Panc1 (cell line): ENCODE measurements around the gene DUSP3. TPM values are rescaled to one million over a fixed set of nuclear protein-coding genes. Genes with fewer than 3 reads are reported as not detected.

ENCODE experiments used
- ATAC-seq: fragments of 200-7000 bp; cut with Tn5 transposase; 2 replicates; pipeline ENCODE4 v1.9.1; 2020; ENCODE audit warnings: mild to moderate bottlenecking, moderate library complexity
- BruUV-seq: library from RNA; stranded (reverse); fragments of 400-500 nt; replicated peaks from 2 replicates; lab custom pipeline; 2021; lab: Mats Ljungman, UMichigan
- CTCF ChIA-PET: fragments of 300-600 bp; sonication (Branson Sonifier 250); formaldehyde crosslinking; loops from one replicate; lab custom pipeline; 2022; ENCODE audit warnings: antibody characterized with exemption; lab: Charles Lee
- POLR2A ChIA-PET: fragments of 300-600 bp; sonication (Branson Sonifier 250); formaldehyde crosslinking; loops from one replicate; lab custom pipeline; 2022; ENCODE audit warnings: antibody characterized with exemption; lab: Charles Lee
- DNase-seq: peaks from one replicate; pipeline ENCODE4 v3.0.0-alpha.2; 2010; ENCODE audit warnings: low read depth, low spot score
- H3K27ac ChIP-seq: 2 replicates; pipeline ENCODE4 v1.5.1; 2011; ENCODE audit warnings: mild to moderate bottlenecking, low read length, inconsistent platforms
- H3K27me3 ChIP-seq: fragments of 200-500 bp; sonication (Bioruptor generic); 2 replicates; pipeline ENCODE4 v1.6.0; 2014; ENCODE audit warnings: low read length, inconsistent platforms; ENCODE audit not compliant: control insufficient read depth, insufficient read depth
- H3K36me3 ChIP-seq: fragments of 200-500 bp; sonication (Bioruptor generic); 2 replicates; pipeline ENCODE4 v1.5.1; 2014; ENCODE audit warnings: inconsistent platforms, mild to moderate bottlenecking, low read length, moderate library complexity; ENCODE audit not compliant: control insufficient read depth, insufficient read depth
- H3K4me1 ChIP-seq: 2 replicates; pipeline ENCODE4 v1.5.1; 2011; ENCODE audit warnings: inconsistent platforms, mild to moderate bottlenecking, low read length, moderate library complexity; ENCODE audit not compliant: control insufficient read depth, insufficient read depth
- H3K4me3 ChIP-seq, 2 experiments: 2 replicates each; pipeline ENCODE4 v1.5.1; 2011 to 2012; ENCODE audit warnings: low read depth in 2 of 2, low read length in 2 of 2, mild to moderate bottlenecking in 2 of 2, inconsistent platforms in 1 of 2, moderate library complexity in 1 of 2
- H3K9me3 ChIP-seq: fragments of 200-500 bp; sonication (Bioruptor generic); 2 replicates; pipeline ENCODE4 v1.5.1; 2014; ENCODE audit warnings: low read depth, mild to moderate bottlenecking, inconsistent platforms, low read length, moderate library complexity; ENCODE audit not compliant: control insufficient read depth, insufficient read depth
- POLR2AphosphoS5 ChIP-seq: IDR thresholded peaks from 2 replicates; pipeline ENCODE4 v1.6.1; 2012; ENCODE audit warnings: mild to moderate bottlenecking, low read depth, low read length, moderate library complexity
- SIN3A ChIP-seq: IDR thresholded peaks from 2 replicates; pipeline ENCODE4 v1.6.1; 2012; ENCODE audit warnings: low read depth, mild to moderate bottlenecking, low read length, moderate library complexity, borderline replicate concordance; ENCODE audit not compliant: insufficient read depth
- TCF7L2 ChIP-seq: IDR thresholded peaks from 2 replicates; pipeline ENCODE4 v1.6.1; 2011; ENCODE audit warnings: mild to moderate bottlenecking, low read depth, low read length, inconsistent platforms
- in situ Hi-C: cut with HindIII; loops from 2 replicates; pipeline ENCODE4 v1.10.0; 2016; ENCODE audit warnings: low sequenced_read_pairs, low pct_unique_long_range_greater_than_20kb
- intact Hi-C: fragments of 100-400 bp; cut with micrococcal nuclease; formaldehyde crosslinking; loops from one replicate; pipeline ENCODE4 v1.10.0; 2022; ENCODE audit not compliant: unreplicated experiment
- total RNA-seq: library from RNA; stranded (reverse); gene quantifications from one replicate; pipeline ENCODE4 v1.2.1, GENCODE V29; 2021; ENCODE audit not compliant: unreplicated experiment
- TF ChIP-seq, protein P1 (sequence below), 2 experiments: IDR thresholded peaks; 2 replicates each; pipeline ENCODE4 v1.6.1; 2011 to 2012; ENCODE audit warnings: low read depth in 2 of 2, control low read depth in 1 of 2, low read length in 1 of 2, mild to moderate bottlenecking in 1 of 2, moderate library complexity in 1 of 2; ENCODE audit not compliant: insufficient read depth in 1 of 2
- TF ChIP-seq, protein P2 (sequence below): fragments of 450-650 bp; IDR thresholded peaks from 2 replicates; pipeline ENCODE4 v1.5.1; 2017; ENCODE audit warnings: mild to moderate bottlenecking

DUSP3 gene
- total RNA-seq, 1 experiment from 2014 or later, result 41.6 TPM

DNA sequence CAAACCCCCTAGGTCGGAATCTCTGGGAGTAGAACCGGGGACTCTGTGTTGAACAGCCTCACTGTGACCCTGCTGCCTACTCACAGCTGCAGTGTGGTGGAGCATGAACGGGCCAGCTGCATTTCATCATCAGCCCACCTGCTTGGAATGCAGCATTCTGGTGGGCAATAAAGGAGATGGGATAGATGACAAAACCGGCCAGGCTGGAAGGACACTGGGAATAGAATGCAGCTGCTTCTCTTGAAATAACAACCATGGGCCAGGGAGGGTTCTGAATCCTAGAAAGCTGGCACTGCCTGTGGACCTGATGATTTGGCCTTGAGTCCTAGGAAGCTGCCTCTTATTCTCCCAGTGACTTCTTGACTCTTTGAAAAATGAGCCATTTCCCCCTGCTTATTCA lies 25.0 kb upstream of the DUSP3 start:
- H3K9me3 ChIP-seq, result no peaks in the 10 kb centered on the region
- ATAC-seq (no peak), DNase-seq (no peak)
- POLR2A ChIA-PET, result no interaction called here
- no peak overlapping the region for H3K27ac ChIP-seq
- H3K36me3 ChIP-seq, result no peaks in the 10 kb centered on the region
- intact Hi-C loops (no loop called here), in situ Hi-C loops (no loop called here)
- no peak overlapping the region for H3K4me3 ChIP-seq
- BruUV-seq, result no TSS peak
- CTCF ChIA-PET, result interaction anchor here (0.7 kb wide), 1 partner anchor 49 kb away, joined by 3 read pairs; no protein-coding TSS in a partner anchor
- H3K27me3 ChIP-seq, result no peaks in the 10 kb centered on the region
- TF ChIP-seq TCF7L2, result no peak
- no peak for TF ChIP-seq SIN3A
- TF ChIP-seq POLR2AphosphoS5, result no peak
- TF ChIP-seq, protein P1, sequence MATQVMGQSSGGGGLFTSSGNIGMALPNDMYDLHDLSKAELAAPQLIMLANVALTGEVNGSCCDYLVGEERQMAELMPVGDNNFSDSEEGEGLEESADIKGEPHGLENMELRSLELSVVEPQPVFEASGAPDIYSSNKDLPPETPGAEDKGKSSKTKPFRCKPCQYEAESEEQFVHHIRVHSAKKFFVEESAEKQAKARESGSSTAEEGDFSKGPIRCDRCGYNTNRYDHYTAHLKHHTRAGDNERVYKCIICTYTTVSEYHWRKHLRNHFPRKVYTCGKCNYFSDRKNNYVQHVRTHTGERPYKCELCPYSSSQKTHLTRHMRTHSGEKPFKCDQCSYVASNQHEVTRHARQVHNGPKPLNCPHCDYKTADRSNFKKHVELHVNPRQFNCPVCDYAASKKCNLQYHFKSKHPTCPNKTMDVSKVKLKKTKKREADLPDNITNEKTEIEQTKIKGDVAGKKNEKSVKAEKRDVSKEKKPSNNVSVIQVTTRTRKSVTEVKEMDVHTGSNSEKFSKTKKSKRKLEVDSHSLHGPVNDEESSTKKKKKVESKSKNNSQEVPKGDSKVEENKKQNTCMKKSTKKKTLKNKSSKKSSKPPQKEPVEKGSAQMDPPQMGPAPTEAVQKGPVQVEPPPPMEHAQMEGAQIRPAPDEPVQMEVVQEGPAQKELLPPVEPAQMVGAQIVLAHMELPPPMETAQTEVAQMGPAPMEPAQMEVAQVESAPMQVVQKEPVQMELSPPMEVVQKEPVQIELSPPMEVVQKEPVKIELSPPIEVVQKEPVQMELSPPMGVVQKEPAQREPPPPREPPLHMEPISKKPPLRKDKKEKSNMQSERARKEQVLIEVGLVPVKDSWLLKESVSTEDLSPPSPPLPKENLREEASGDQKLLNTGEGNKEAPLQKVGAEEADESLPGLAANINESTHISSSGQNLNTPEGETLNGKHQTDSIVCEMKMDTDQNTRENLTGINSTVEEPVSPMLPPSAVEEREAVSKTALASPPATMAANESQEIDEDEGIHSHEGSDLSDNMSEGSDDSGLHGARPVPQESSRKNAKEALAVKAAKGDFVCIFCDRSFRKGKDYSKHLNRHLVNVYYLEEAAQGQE (IDR thresholded peaks at IDR 0.05; ENCODE audit: insufficient read depth in 1 of 2, low read depth in 2 of 2, low read length in 1 of 2), result no peak
- TF ChIP-seq, protein P2, sequence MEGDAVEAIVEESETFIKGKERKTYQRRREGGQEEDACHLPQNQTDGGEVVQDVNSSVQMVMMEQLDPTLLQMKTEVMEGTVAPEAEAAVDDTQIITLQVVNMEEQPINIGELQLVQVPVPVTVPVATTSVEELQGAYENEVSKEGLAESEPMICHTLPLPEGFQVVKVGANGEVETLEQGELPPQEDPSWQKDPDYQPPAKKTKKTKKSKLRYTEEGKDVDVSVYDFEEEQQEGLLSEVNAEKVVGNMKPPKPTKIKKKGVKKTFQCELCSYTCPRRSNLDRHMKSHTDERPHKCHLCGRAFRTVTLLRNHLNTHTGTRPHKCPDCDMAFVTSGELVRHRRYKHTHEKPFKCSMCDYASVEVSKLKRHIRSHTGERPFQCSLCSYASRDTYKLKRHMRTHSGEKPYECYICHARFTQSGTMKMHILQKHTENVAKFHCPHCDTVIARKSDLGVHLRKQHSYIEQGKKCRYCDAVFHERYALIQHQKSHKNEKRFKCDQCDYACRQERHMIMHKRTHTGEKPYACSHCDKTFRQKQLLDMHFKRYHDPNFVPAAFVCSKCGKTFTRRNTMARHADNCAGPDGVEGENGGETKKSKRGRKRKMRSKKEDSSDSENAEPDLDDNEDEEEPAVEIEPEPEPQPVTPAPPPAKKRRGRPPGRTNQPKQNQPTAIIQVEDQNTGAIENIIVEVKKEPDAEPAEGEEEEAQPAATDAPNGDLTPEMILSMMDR, result no peak
- no peaks in the 10 kb centered on the region for H3K4me1 ChIP-seq

DNA sequence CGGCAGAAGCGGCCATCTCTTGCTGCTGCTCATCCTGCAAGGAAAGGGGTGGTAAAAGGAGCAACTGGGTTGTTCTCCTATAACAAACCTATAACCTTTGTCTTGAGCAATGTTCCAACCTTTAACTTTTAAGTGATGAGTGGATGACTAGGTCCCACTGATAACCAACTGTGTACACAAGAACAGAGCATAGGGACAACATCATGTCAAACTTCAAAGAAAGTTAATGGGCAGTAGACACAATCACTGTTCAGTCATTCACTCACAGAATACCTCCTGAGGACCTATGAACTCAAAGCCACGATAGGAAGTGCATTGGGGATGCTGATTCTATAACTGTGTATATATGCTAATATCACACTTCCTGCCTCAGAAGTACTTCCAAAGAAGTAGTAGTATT lies 23.1 kb upstream of the DUSP3 start:
- Histone ChIP-seq H3K27me3 (no peaks in the 10 kb centered on the region), H3K4me1 (no peaks in the 10 kb centered on the region), H3K36me3 (no peaks in the 10 kb centered on the region), H3K9me3 (no peaks in the 10 kb centered on the region), H3K27ac (no peak overlapping the region), H3K4me3 (no peak overlapping the region)
- no TSS peak for BruUV-seq
- TF ChIP-seq, protein P2, result no peak
- TF ChIP-seq SIN3A (no peak), POLR2AphosphoS5 (no peak), TCF7L2 (no peak)
- TF ChIP-seq, protein P1 (IDR thresholded peaks at IDR 0.05; ENCODE audit: insufficient read depth in 1 of 2, low read depth in 2 of 2, low read length in 1 of 2), result no peak
- POLR2A ChIA-PET, result no interaction called here
- DNase-seq, result no peak
- in situ Hi-C loops, result no loop called here
- CTCF ChIA-PET, result no interaction called here
- ATAC-seq, result no peak
- intact Hi-C loops, result no loop called here
